HepG2 (cell line): ENCODE data around the gene SLC6A6. TPM values are rescaled to one million over a fixed set of nuclear protein-coding genes. Genes with fewer than 3 reads are reported as not detected.

Experiments
- ATAC-seq: fragments of 200-7000 bp; cut with Tn5 transposase; 3 replicates; pipeline ENCODE4 v1.9.1; 2020; ENCODE audit warnings: mild to moderate bottlenecking, moderate library complexity
- BruUV-seq: library from RNA; stranded (reverse); fragments of 400-500 nt; replicated peaks from 2 replicates; lab custom pipeline; 2021; lab: Mats Ljungman, UMichigan
- CTCF ChIA-PET: fragments of 300-600 bp; formaldehyde crosslinking; extraction: SDS; loops from one replicate; lab custom pipeline; 2021; ENCODE audit warnings: low total read pairs, inconsistent platforms, low intra/inter-chr PET ratio; lab: Yijun Ruan, JAX
- POLR2A ChIA-PET: fragments of 350-600 bp; sonication (Branson Sonifier 250); formaldehyde crosslinking; loops from one replicate; lab custom pipeline; 2020; ENCODE audit warnings: antibody characterized with exemption, inconsistent platforms; lab: Yijun Ruan, JAX
- DNase-seq: peaks from one replicate; pipeline ENCODE4 v3.0.0-alpha.2; 2015; ENCODE audit warnings: low spot score
- FAIRE-seq: peaks from 3 replicates; lab custom pipeline; 2011; peaks lifted over from hg19 to GRCh38; lab: Jason Lieb, UNC
- H2AFZ ChIP-seq: one replicate; pipeline ENCODE4 v1.6.1; 2011; ENCODE audit warnings: low read length, inconsistent platforms
- H3K27ac ChIP-seq: fragments of 300-600 bp; 3 replicates; pipeline ENCODE4 v1.8.0; 2011; ENCODE audit warnings: mixed run types, mild to moderate bottlenecking, mixed read lengths, low read length, inconsistent platforms; ENCODE audit not compliant: insufficient read depth; ENCODE audit errors: extremely low read length
- H3K27me3 ChIP-seq, 2 experiments: fragments of 200-600 bp in 1 of 2; 2 replicates in 1 of 2; 3 replicates in 1 of 2; pipeline versions ENCODE4 v1.6.0 to v1.8.0; 2011; ENCODE audit warnings: low read length in 2 of 2, mild to moderate bottlenecking in 2 of 2, moderate library complexity in 2 of 2, inconsistent platforms in 1 of 2; ENCODE audit not compliant: insufficient read depth in 2 of 2, control insufficient read depth in 1 of 2
- H3K36me3 ChIP-seq, 2 experiments: fragments of 200-600 bp in 1 of 2; replicated peaks in 1 of 2; 2 replicates in 1 of 2; 3 replicates in 1 of 2; pipeline versions ENCODE4 v1.5.1 to v1.8.0; 2011; ENCODE audit warnings: low read length in 2 of 2, inconsistent platforms in 1 of 2; ENCODE audit not compliant: insufficient read depth in 2 of 2, control insufficient read depth in 1 of 2
- H3K4me1 ChIP-seq: 2 replicates; pipeline ENCODE4 v1.5.1; 2012; ENCODE audit warnings: low read length, inconsistent platforms; ENCODE audit not compliant: insufficient read depth
- H3K4me2 ChIP-seq: 2 replicates; pipeline ENCODE4 v1.6.0; 2011; ENCODE audit warnings: low read depth, low read length, inconsistent platforms
- H3K4me3 ChIP-seq, 3 experiments: fragments of 200-600 bp in 1 of 3; sonication (generic), shearing (Covaris generic) in 1 of 3; replicated peaks in 1 of 3; 2 replicates each; pipeline ENCODE4 v1.5.1; 2011 to 2016; ENCODE audit warnings: low read length in 3 of 3, inconsistent platforms in 2 of 3, low read depth in 2 of 3, mild to moderate bottlenecking in 2 of 3, control low read depth in 1 of 3, mixed read lengths in 1 of 3; ENCODE audit not compliant: insufficient read depth in 1 of 3
- H3K79me2 ChIP-seq: one replicate; pipeline ENCODE4 v1.6.1; 2011; ENCODE audit warnings: low read length, inconsistent platforms; ENCODE audit not compliant: insufficient read depth
- H3K9ac ChIP-seq: 2 replicates; pipeline ENCODE4 v1.6.0; 2011; ENCODE audit warnings: mild to moderate bottlenecking, low read depth, low read length, inconsistent platforms; ENCODE audit not compliant: insufficient read depth
- H3K9me3 ChIP-seq: 2 replicates; pipeline ENCODE4 v1.5.1; 2012; ENCODE audit warnings: mild to moderate bottlenecking, low read length
- H4K20me1 ChIP-seq: 2 replicates; pipeline ENCODE4 v1.6.0; 2011; ENCODE audit warnings: inconsistent platforms, mild to moderate bottlenecking, low read length, moderate library complexity; ENCODE audit not compliant: insufficient read depth
- PAX8 ChIP-seq: sonication (generic); formaldehyde crosslinking; IDR thresholded peaks from 2 replicates; pipeline ENCODE4 v1.8.0; 2022; ENCODE audit warnings: mild to moderate bottlenecking, missing genetic modification reagents, borderline replicate concordance
- RBM22 ChIP-seq: fragments of 200-400 bp; formaldehyde crosslinking; optimal IDR thresholded peaks from 2 replicates; pipeline ENCODE3; 2017; ENCODE audit warnings: mild to moderate bottlenecking, low read length, moderate library complexity
- ZKSCAN5 ChIP-seq: sonication (generic); formaldehyde crosslinking; IDR thresholded peaks from 2 replicates; pipeline ENCODE4 v1.5.1; 2020; ENCODE audit warnings: mild to moderate bottlenecking, missing genetic modification reagents
- ZMAT3 ChIP-seq: sonication (generic); formaldehyde crosslinking; conservative IDR thresholded peaks from 2 replicates; pipeline ENCODE4 v1.7.0; 2021; ENCODE audit warnings: missing genetic modification reagents
- ZNF263 ChIP-seq: sonication (generic); formaldehyde crosslinking; IDR thresholded peaks from 2 replicates; pipeline ENCODE4 v1.4.0; 2020; ENCODE audit warnings: missing genetic modification reagents
- ZNF841 ChIP-seq: sonication (generic); formaldehyde crosslinking; IDR thresholded peaks from 2 replicates; pipeline ENCODE4 v1.8.1; 2023; ENCODE audit warnings: missing genetic modification reagents, borderline replicate concordance
- WGBS: methylation state at CpG from one replicate; pipeline ENCODE4 v1.1.6; 2017; ENCODE audit warnings: low lambda C conversion rate; 5-methylcytosine and 5-hydroxymethylcytosine counted together
- in situ Hi-C: cut with HindIII; loops from 2 replicates; pipeline ENCODE4 v1.10.0; 2017; ENCODE audit warnings: low pct_unique_long_range_greater_than_20kb; ENCODE audit not compliant: extremely low pct_ligation_motif_present
- intact Hi-C: fragments of 100-400 bp; cut with micrococcal nuclease; formaldehyde crosslinking; loops from one replicate; pipeline ENCODE4 v1.10.0; 2022; ENCODE audit not compliant: unreplicated experiment
- polyA plus RNA-seq, 8 experiments: library from polyadenylated mRNA; depleted of rRNA in 3 of 8; stranded (reverse) in 7 of 8; unstranded in 1 of 8; fragments of >200 nt; fragmentation: Illumina TruSeq in 4 of 8; extraction: Trizol in 4 of 8; gene quantifications; 2 replicates each; pipeline versions ENCODE4 v1.2.1 to v1.2.3, GENCODE V29; 2011 to 2016; ENCODE audit warnings: low read depth in 4 of 8, missing spikeins in 1 of 8, mixed read lengths in 1 of 8; ENCODE audit not compliant: insufficient read depth in 1 of 8
- total RNA-seq, 5 experiments: library from RNA; depleted of rRNA; stranded (reverse); fragments of >200 nt; fragmentation: Illumina TruSeq; extraction: Trizol; gene quantifications; 2 replicates each; pipeline ENCODE4 v1.2.3, GENCODE V29; 2016; ENCODE audit warnings: low read depth in 1 of 5
- TF ChIP-seq, protein P1 (sequence below): sonication (generic); formaldehyde crosslinking; IDR thresholded peaks from 2 replicates; pipeline ENCODE4 v1.4.0; 2020; ENCODE audit warnings: missing genetic modification reagents, borderline replicate concordance

SLC6A6 gene
- total and polyA plus RNA-seq, 2 of the 13 experiments (the other 11 are each of a cell fraction or from before 2014, with no cell fraction given): 14.1 to 20.7 TPM

- no peak for TF ChIP-seq ZNF841 (CRISPR knock-in tag)
- TF ChIP-seq RBM22: no peak
- TF ChIP-seq PAX8: no peak
- TF ChIP-seq ZKSCAN5 (CRISPR knock-in tag): no peak
- TF ChIP-seq ZMAT3 (CRISPR knock-in tag): no peak
- TF ChIP-seq, protein P1, sequence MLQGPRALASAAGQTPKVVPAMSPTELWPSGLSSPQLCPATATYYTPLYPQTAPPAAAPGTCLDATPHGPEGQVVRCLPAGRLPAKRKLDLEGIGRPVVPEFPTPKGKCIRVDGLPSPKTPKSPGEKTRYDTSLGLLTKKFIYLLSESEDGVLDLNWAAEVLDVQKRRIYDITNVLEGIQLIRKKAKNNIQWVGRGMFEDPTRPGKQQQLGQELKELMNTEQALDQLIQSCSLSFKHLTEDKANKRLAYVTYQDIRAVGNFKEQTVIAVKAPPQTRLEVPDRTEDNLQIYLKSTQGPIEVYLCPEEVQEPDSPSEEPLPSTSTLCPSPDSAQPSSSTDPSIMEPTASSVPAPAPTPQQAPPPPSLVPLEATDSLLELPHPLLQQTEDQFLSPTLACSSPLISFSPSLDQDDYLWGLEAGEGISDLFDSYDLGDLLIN (CRISPR knock-in tag): no peak
Measured at GRCh38 chr3:14520967-14521366, 118.6 kb downstream of the SLC6A6 start (continued).

DNA sequence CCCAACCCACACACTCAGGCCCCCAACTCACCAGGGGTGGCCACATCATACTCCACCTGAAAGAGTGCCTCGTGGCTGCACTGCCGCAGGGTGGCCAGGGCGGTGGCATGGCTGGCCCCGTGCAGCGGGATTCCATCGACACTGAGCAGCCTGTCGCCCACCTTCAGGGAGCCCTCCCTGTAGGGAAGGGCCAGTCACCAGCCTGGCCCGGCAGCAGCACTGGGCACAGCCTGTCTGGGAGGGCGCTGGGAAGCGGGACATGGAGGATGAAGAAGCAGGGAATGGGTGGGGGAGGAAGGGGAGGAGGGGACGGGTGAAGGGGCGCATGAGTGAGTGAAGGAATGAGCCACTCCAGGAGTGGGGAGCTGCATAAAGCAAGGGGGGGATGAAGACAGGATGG, 119.2 kb downstream of the SLC6A6 start:
- WGBS: 39% methylated on average over 12 of the region's 12 CpGs
- Histone ChIP-seq H3K9me3 (no peaks in the 10 kb centered on the region), H3K9ac (no peak overlapping the region), H4K20me1 (no peaks in the 10 kb centered on the region), H3K4me2 (no peak overlapping the region), H3K27me3 (peaks cover 5 to 21% of the 10 kb centered on the region in 2 experiments; a peak in 3 of 5 replicates), H3K4me3 (no peak overlapping the region), H3K4me1 (no peaks in the 10 kb centered on the region), H3K27ac (no peak overlapping the region), H2AFZ (no peak overlapping the region), H3K36me3 (no peaks in the 10 kb centered on the region), H3K79me2 (no peaks in the 10 kb centered on the region)
- DNase-seq: no peak
- no peak for ATAC-seq
- FAIRE-seq: no peak
- ChIA-PET POLR2A (no interaction called here), CTCF (no interaction called here)
- no peak for TF ChIP-seq ZNF263 (CRISPR knock-in tag)
- in situ Hi-C loops (no loop called here), intact Hi-C loops (no loop called here)
- BruUV-seq: no TSS peak
